Measurements from ENCODE around the gene SLC16A3. TPM values are rescaled to one million over a fixed set of nuclear protein-coding genes. Genes with fewer than 3 reads are reported as not detected.

Gene SLC16A3
- total and polyA plus RNA-seq, 2 of the 4 experiments (the other 2 are of a cell fraction): 49.1 to 181 TPM

DNA sequence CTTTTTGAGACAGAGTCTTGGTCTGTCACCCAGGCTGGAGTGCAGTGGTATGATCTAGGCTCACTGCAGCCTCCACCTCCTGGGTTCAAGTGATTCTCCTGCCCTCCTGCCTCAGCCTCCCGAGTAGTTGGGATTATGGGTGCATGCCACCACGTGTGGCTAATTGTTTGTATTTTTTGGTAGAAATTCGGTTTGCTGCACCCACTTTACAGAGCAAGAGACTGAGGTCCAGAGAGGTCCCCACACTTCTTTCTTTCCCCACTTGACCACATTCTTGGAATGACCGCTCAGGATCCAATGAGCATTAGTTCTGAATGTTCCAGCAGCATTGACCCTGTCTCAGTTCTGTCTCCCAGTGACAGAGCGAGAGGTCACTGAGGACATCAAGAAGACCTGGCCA, 5.3 kb upstream of the SLC16A3 start:
- Histone ChIP-seq H2BK120ac (ENCODE audit: low read depth, low read length) (no peak overlapping the region), H2BK15ac (ENCODE audit: low read depth, low read length) (no peak overlapping the region), H3K4me2 (ENCODE audit: low read depth, low read length) (no peak overlapping the region), H4K5ac (ENCODE audit: low read depth, low read length) (no peak overlapping the region), H3K27me3 (ENCODE audit: control insufficient read depth, insufficient read depth, low read length) (no peaks in the 10 kb centered on the region), H3K18ac (ENCODE audit: low read depth, low read length) (no peak overlapping the region), H2AK9ac (replicated peaks; ENCODE audit: low read depth, low read length, poor library complexity) (no peak overlapping the region), H4K20me1 (ENCODE audit: insufficient read depth, low read length) (no peaks in the 10 kb centered on the region), H2AK5ac (ENCODE audit: low read depth, low read length) (no peak overlapping the region), H3K4me1 (ENCODE audit: control insufficient read depth, insufficient read depth, low read length) (peaks cover 14% of the 10 kb centered on the region), H3K36me3 (ENCODE audit: control insufficient read depth, insufficient read depth, low read length) (no peaks in the 10 kb centered on the region), H3K56ac (ENCODE audit: extremely low read depth, insufficient read depth, low read length) (no peak overlapping the region), H4K91ac (ENCODE audit: insufficient read depth, low read depth, low read length) (no peak overlapping the region), H4K8ac (ENCODE audit: low read depth in 2 of 2, low read length in 2 of 2) (no peak overlapping the region), H3K4ac (ENCODE audit: low read depth, low read length) (no peak overlapping the region), H3K23ac (ENCODE audit: low read depth, low read length) (no peak overlapping the region), H3K79me1 (ENCODE audit: low read depth in 1 of 2, low read length in 2 of 2) (peaks cover 7 to 49% of the 10 kb centered on the region in 2 experiments; a peak in 3 of 4 replicates), H3K14ac (replicated peaks; ENCODE audit: low read depth, low read length) (no peak overlapping the region), H3K4me3 (ENCODE audit: insufficient read depth, low read depth, low read length) (no peak overlapping the region), H3K9me3 (ENCODE audit: control insufficient read depth, insufficient read depth, low read length) (no peaks in the 10 kb centered on the region), H2AFZ (replicated peaks; ENCODE audit: low read length, poor library complexity) (no peak overlapping the region), H2BK5ac (ENCODE audit: low read depth, low read length, poor library complexity, severe bottlenecking) (no peak overlapping the region), H3K9me1 (ENCODE audit: insufficient read depth, low read length) (peaks cover 4% of the 10 kb centered on the region), H3K9ac (ENCODE audit: low read depth, low read length) (no peak overlapping the region), H3K27ac (ENCODE audit: insufficient read depth, low read length) (no peak overlapping the region), H2BK20ac (ENCODE audit: low read depth, low read length) (no peak overlapping the region)
- ChIA-PET POLR2A (ENCODE audit: unreplicated experiment) (no interaction called here), CTCF (no interaction called here)
- ATAC-seq (ENCODE audit: low read depth) (no peak), DNase-seq (no peak)
- intact Hi-C loops (cut with micrococcal nuclease): no loop called here
- in situ Hi-C loops (cut with MboI; ENCODE audit: low sequenced_read_pairs): no loop called here
- dilution Hi-C loops (cut with HindIII; ENCODE audit: low sequenced_read_pairs, unreplicated experiment): no loop called here
- BruUV-seq (replicated peaks): no TSS peak
- TF ChIP-seq CHD1 (IDR thresholded peaks at IDR 0.05; ENCODE audit: low read depth, low read length): no peak
- no peak for TF ChIP-seq CEBPB (IDR thresholded peaks at IDR 0.05; ENCODE audit: low read depth, low read length)
- TF ChIP-seq MAZ (IDR thresholded peaks at IDR 0.05; ENCODE audit: borderline replicate concordance, low read depth, low read length): no peak
- TF ChIP-seq SMC3 (IDR thresholded peaks at IDR 0.05; ENCODE audit: low read depth, low read length): no peak
- TF ChIP-seq, protein P1, sequence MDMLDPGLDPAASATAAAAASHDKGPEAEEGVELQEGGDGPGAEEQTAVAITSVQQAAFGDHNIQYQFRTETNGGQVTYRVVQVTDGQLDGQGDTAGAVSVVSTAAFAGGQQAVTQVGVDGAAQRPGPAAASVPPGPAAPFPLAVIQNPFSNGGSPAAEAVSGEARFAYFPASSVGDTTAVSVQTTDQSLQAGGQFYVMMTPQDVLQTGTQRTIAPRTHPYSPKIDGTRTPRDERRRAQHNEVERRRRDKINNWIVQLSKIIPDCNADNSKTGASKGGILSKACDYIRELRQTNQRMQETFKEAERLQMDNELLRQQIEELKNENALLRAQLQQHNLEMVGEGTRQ (IDR thresholded peaks at IDR 0.05; ENCODE audit: low read depth, low read length): no peak
- TF ChIP-seq RAD21 (IDR thresholded peaks at IDR 0.05; ENCODE audit: low read length): no peak
- no peak for TF ChIP-seq NFE2L2 (IDR thresholded peaks at IDR 0.05; ENCODE audit: low read depth, low read length)
- TF ChIP-seq POLR2A (IDR thresholded peaks at IDR 0.05; ENCODE audit: low read depth, low read length): no peak
- no peak for TF ChIP-seq RCOR1 (IDR thresholded peaks at IDR 0.05; ENCODE audit: insufficient replicate concordance, low read length)
- TF ChIP-seq FOS (IDR thresholded peaks at IDR 0.05; ENCODE audit: low read depth, low read length): no peak
- TF ChIP-seq MXI1 (IDR thresholded peaks at IDR 0.05; ENCODE audit: borderline replicate concordance, low read depth, low read length): no peak
- TF ChIP-seq RFX5 (IDR thresholded peaks at IDR 0.05; ENCODE audit: low read depth, low read length): no peak
- no CpG with 5 or more reads among the region's 5 CpGs for WGBS, 2 experiments (ENCODE audit: extremely low coverage in 2 of 2, insufficient read length in 1 of 2)
